Measurements from ENCODE around the gene COL1A1. TPM values are rescaled to one million over a fixed set of nuclear protein-coding genes. Genes with fewer than 3 reads are reported as not detected.

COL1A1 gene
- total and polyA plus RNA-seq, 2 of the 13 experiments (the other 11 are each of a cell fraction or from before 2014, with no cell fraction given): 0.05 TPM; not detected in 1

DNA sequence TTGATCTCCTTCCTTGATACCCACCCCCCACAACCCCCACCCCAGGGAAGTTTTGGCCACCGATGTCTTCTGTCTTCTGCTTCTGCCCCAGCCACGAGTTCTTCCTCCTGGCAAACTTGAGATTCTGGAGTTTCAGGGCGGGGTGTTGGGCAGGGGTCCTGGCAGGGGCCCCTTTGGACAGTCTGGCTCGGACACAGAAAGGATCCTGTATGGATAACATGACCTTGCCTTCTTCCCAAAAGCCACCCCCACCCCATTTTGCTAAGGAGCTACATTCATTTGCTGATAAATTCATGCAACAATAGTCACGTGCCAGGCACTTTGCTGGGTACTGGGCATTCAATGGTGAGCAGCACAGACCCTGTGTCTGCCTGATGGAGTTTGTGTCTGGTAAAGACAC, 5.9 kb upstream of the COL1A1 start:
- no peak overlapping the region for H3K27ac ChIP-seq (ENCODE audit: extremely low read length, insufficient read depth, low read length)
- in situ Hi-C loops (cut with HindIII; ENCODE audit: extremely low pct_ligation_motif_present, low pct_unique_long_range_greater_than_20kb): loop anchor here (5.0 kb wide), 1 partner anchor 65 kb away; the partner anchor contains the start of gene TMEM92
- ChIA-PET POLR2A (no interaction called here), CTCF (ENCODE audit: low intra/inter-chr PET ratio, low total read pairs) (no interaction called here)
- H2AFZ ChIP-seq (ENCODE audit: low read length): no peak overlapping the region
- H3K4me3 ChIP-seq (replicated peaks in 1 of 3; ENCODE audit: insufficient read depth in 1 of 3, low read depth in 2 of 3, low read length in 3 of 3): no peak overlapping the region
- H3K4me2 ChIP-seq (ENCODE audit: low read depth, low read length): no peak overlapping the region
- peaks cover 40% of the 10 kb centered on the region for H3K4me1 ChIP-seq (ENCODE audit: insufficient read depth, low read length)
- H3K9me3 ChIP-seq (ENCODE audit: low read length): no peaks in the 10 kb centered on the region
- no peak overlapping the region for H3K9ac ChIP-seq (ENCODE audit: insufficient read depth, low read depth, low read length)
- peaks cover 7 to 84% of the 10 kb centered on the region in 2 experiments for H3K27me3 ChIP-seq (ENCODE audit: control insufficient read depth in 1 of 2, insufficient read depth in 2 of 2, low read length in 2 of 2)
- no peaks in the 10 kb centered on the region for H3K79me2 ChIP-seq (ENCODE audit: insufficient read depth, low read length)
- BruUV-seq (replicated peaks): no TSS peak
- intact Hi-C loops (cut with micrococcal nuclease; ENCODE audit: unreplicated experiment): no loop called here
- 41% methylated on average over 5 of the region's 5 CpGs for WGBS (ENCODE audit: low lambda C conversion rate)
- TF ChIP-seq ZBTB42 (CRISPR knock-in tag; IDR thresholded peaks at IDR 0.05): no peak
- no peak for TF ChIP-seq ZNF451 (CRISPR knock-in tag; IDR thresholded peaks at IDR 0.05)
- 0 out of 2 replicates have a peak, but pooled peaks have one; percentile 17 for TF ChIP-seq BHLHE40 (IDR thresholded peaks at IDR 0.05; ENCODE audit: low read length)
- TF ChIP-seq, protein P1, sequence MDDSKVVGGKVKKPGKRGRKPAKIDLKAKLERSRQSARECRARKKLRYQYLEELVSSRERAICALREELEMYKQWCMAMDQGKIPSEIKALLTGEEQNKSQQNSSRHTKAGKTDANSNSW (CRISPR knock-in tag; IDR thresholded peaks at IDR 0.05; ENCODE audit: borderline replicate concordance): no peak
- no peaks in the 10 kb centered on the region for H4K20me1 ChIP-seq (ENCODE audit: insufficient read depth, low read length)
- H3K36me3 ChIP-seq (replicated peaks in 1 of 2; ENCODE audit: control insufficient read depth in 1 of 2, insufficient read depth in 2 of 2, low read length in 2 of 2): no peaks in the 10 kb centered on the region
- no peak for FAIRE-seq
- no peak for DNase-seq (ENCODE audit: low spot score)
- no peak for ATAC-seq

DNA sequence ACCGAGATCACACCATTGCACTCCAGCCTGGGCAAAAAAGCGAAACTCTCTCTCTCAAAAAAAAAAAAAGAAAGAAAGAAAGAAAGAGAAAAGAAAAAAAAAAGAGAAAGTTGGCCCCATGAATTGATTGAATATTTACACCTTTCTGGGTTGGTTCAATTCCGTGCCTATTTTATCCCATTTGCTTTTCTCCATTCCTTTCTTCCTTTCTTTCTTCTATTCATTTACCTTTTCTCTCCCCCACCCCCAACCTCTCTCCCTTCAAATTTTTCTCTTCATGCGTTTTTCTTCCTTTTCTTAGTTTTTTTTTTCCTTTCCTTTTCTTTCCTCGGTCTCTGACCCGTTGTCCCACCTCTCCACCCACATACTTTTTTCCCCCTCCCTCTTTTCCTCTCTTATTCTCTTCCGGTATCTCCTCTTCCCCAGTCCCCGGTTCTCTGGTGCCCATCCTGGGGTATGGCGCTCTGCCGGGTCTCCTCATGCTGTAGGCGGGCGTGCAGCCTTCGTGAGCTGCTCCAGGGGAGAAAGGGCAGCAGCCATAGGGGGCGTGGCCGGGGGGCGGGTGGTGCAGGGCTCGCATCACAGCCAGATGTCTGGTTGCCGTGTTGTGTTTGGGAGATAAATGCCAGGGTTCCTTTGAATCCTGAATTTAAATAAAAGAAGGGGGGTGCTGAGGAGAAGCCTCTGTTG, 5.3 kb upstream of the COL1A1 start:
- Histone ChIP-seq H3K36me3 (replicated peaks in 1 of 2; ENCODE audit: control insufficient read depth in 1 of 2, insufficient read depth in 2 of 2, low read length in 2 of 2) (no peaks in the 10 kb centered on the region), H3K9ac (ENCODE audit: insufficient read depth, low read depth, low read length) (no peak overlapping the region), H3K79me2 (ENCODE audit: insufficient read depth, low read length) (no peaks in the 10 kb centered on the region), H3K27ac (ENCODE audit: extremely low read length, insufficient read depth, low read length) (no peak overlapping the region), H3K27me3 (ENCODE audit: control insufficient read depth in 1 of 2, insufficient read depth in 2 of 2, low read length in 2 of 2) (peaks cover 8 to 87% of the 10 kb centered on the region in 2 experiments), H3K9me3 (ENCODE audit: low read length) (no peaks in the 10 kb centered on the region), H3K4me3 (replicated peaks in 1 of 3; ENCODE audit: insufficient read depth in 1 of 3, low read depth in 2 of 3, low read length in 3 of 3) (no peak overlapping the region), H3K4me2 (ENCODE audit: low read depth, low read length) (no peak overlapping the region), H3K4me1 (ENCODE audit: insufficient read depth, low read length) (peaks cover 34% of the 10 kb centered on the region), H4K20me1 (ENCODE audit: insufficient read depth, low read length) (no peaks in the 10 kb centered on the region), H2AFZ (ENCODE audit: low read length) (no peak overlapping the region)
- FAIRE-seq: no peak
- BruUV-seq (replicated peaks): no TSS peak
- TF ChIP-seq ETV6 (CRISPR knock-in tag; conservative IDR thresholded peaks at IDR 0.05): no peak
- no peak for TF ChIP-seq ZFP36L1 (CRISPR knock-in tag; IDR thresholded peaks at IDR 0.05)
- TF ChIP-seq RNF2 (conservative IDR thresholded peaks at IDR 0.05; ENCODE audit: low read depth): no peak
- TF ChIP-seq U2AF2 (IDR thresholded peaks at IDR 0.05; ENCODE audit: low read depth, low read length): peak; percentile 88; the same call in 1 of the 2 replicates
- TF ChIP-seq HNRNPK (IDR thresholded peaks at IDR 0.05; ENCODE audit: low read depth, low read length, poor library complexity, severe bottlenecking): peak; percentile 95
- TF ChIP-seq ZNF382 (CRISPR knock-in tag; IDR thresholded peaks at IDR 0.05; ENCODE audit: borderline replicate concordance): no peak
- ChIA-PET CTCF (ENCODE audit: low intra/inter-chr PET ratio, low total read pairs) (no interaction called here), POLR2A (no interaction called here)
- no peak for DNase-seq (ENCODE audit: low spot score)
- 16% methylated on average over 18 of the region's 18 CpGs for WGBS (ENCODE audit: low lambda C conversion rate)
- in situ Hi-C loops (cut with HindIII; ENCODE audit: extremely low pct_ligation_motif_present, low pct_unique_long_range_greater_than_20kb): loop anchor here (5.0 kb wide), 1 partner anchor 66 kb away; the partner anchor contains the start of gene TMEM92
- intact Hi-C loops (cut with micrococcal nuclease; ENCODE audit: unreplicated experiment): no loop called here
- ATAC-seq: no peak
